Transverse colon (tissue), 4 donors: ENCODE results near the gene CFAP119. TPM values are rescaled to one million over a fixed set of nuclear protein-coding genes. Genes with fewer than 3 reads are reported as not detected.

Experiments used
- DNase-seq: peaks from one replicate; pipeline ENCODE4 v3.0.0-alpha.2; 2019
- H3K27ac ChIP-seq, 4 donors: fragments of 200-600 bp; sonication (generic); 2 replicates each; pipeline ENCODE4 v1.5.1; 2016 to 2018; ENCODE audit warnings: inconsistent platforms in 4 of 4
- H3K27me3 ChIP-seq: fragments of 200-600 bp; sonication (generic); 2 replicates; pipeline ENCODE4 v1.5.1; 2017; ENCODE audit warnings: inconsistent platforms
- H3K36me3 ChIP-seq, 4 donors: fragments of 200-600 bp; sonication (generic); 2 replicates each; pipeline ENCODE4 v1.5.1; 2017 to 2019; ENCODE audit warnings: inconsistent platforms in 4 of 4
- H3K4me1 ChIP-seq, 4 donors: fragments of 200-600 bp; sonication (generic); 2 replicates each; pipeline ENCODE4 v1.5.1; 2017 to 2020; ENCODE audit warnings: inconsistent platforms in 4 of 4
- H3K4me3 ChIP-seq, 4 donors: fragments of 200-600 bp; sonication (generic); 1 replicate in 1 of 4; 2 replicates in 3 of 4; pipeline versions ENCODE4 v1.5.1 to v1.6.1; 2017 to 2019; ENCODE audit warnings: inconsistent platforms in 4 of 4
- H3K9me3 ChIP-seq, 2 donors: fragments of 200-600 bp; sonication (generic); 2 replicates each; pipeline ENCODE4 v1.5.1; 2017 to 2019; ENCODE audit warnings: inconsistent platforms in 2 of 2
- EP300 ChIP-seq: sonication (generic); formaldehyde crosslinking; IDR thresholded peaks from one replicate; pipeline ENCODE4 v1.6.1; 2017; ENCODE audit warnings: antibody characterized with exemption, low read depth
- POLR2A ChIP-seq: fragments of 450-650 bp; IDR thresholded peaks from one replicate; pipeline ENCODE4 v1.6.1; 2016; ENCODE audit warnings: antibody characterized with exemption, mild to moderate bottlenecking, moderate library complexity
- POLR2AphosphoS5 ChIP-seq, 3 donors: sonication (generic); formaldehyde crosslinking; IDR thresholded peaks; one replicate each; pipeline ENCODE4 v1.6.1; 2016; ENCODE audit warnings: antibody characterized with exemption in 3 of 3
- WGBS, 2 donors: methylation state at CpG; one replicate each; pipeline ENCODE4 v1.1.5; 2018; ENCODE audit warnings: low coverage in 1 of 2; 5-methylcytosine and 5-hydroxymethylcytosine counted together
- in situ Hi-C, 4 donors: fragments of 200-750 bp; cut with MboI; loops; one replicate each; pipeline versions ENCODE4 v1.15.0 to v1.15.1; 2017; ENCODE audit warnings: low sequenced_read_pairs in 3 of 4, low pct_ligation_motif_present in 1 of 4, low pct_unique_long_range_greater_than_20kb in 1 of 4
- intact Hi-C: fragments of 100-400 bp; cut with DNase I; formaldehyde crosslinking; loops from one replicate; pipeline ENCODE4 v1.15.1; 2023; ENCODE audit warnings: low total_unique reads
- total RNA-seq, 4 donors: library from RNA; depleted of rRNA; stranded (reverse); fragments of >200 nt; gene quantifications; one replicate each; pipeline ENCODE4 v1.1.0, GENCODE V29; 2016
- TF ChIP-seq, protein P1 (sequence below), 5 experiments: fragments of 200-600 bp in 3 of 5; fragments of 450-650 bp in 2 of 5; sonication (generic) in 3 of 5; IDR thresholded peaks; 1 replicate in 2 of 5; 2 replicates in 3 of 5; pipeline ENCODE4 v1.5.1; 2016 to 2017; ENCODE audit warnings: antibody characterized with exemption in 5 of 5, inconsistent platforms in 3 of 5, mild to moderate bottlenecking in 2 of 5, moderate library complexity in 1 of 5

CFAP119 gene
- total RNA-seq, 4 donors from 2014 or later, result 3.3 to 15.5 (median 6.0) TPM

DNA sequence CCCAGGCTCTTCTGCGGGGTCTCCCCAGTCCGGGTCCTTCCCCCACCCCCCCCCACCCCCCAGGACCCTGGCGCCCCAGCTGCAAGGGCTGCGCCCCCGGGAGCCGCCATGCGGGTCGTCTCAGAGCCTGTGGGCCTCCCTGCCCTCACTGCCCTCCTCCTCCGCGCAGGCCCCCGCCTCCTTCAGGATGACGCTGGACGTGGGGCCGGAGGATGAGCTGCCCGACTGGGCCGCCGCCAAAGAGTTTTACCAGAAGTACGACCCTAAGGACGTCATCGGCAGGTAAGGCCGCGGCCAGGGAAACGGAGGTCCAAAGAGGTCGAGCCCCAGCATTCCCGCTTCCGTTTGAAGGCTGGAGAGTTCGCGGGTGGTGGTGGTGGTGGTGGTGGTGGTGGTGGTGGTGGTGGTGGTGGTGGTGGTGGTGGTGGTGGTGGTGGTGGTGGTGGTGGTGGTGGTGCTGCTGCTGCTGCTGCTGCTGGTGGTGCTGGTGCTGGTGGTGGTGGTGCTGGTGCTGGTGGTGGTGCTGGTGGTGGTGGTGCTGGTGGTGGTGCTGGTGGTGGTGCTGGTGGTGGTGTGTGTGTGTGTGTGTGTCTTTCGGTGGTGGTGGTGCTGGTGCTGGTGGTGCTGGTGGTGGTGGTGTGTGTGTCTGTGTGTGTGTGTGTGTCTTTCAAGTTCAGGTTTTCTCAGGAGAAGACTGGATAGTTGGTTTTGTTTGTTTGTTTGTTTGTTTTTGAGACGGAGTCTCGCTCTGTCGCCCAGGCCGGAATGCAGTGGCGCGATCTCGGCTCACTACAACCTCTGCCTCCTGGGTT lies 13.0 kb downstream of the CFAP119 start:
- no peak for TF ChIP-seq POLR2A
- TF ChIP-seq EP300, result no peak
- no peak for TF ChIP-seq POLR2AphosphoS5 (IDR thresholded peaks at IDR 0.05)
- TF ChIP-seq, protein P1, sequence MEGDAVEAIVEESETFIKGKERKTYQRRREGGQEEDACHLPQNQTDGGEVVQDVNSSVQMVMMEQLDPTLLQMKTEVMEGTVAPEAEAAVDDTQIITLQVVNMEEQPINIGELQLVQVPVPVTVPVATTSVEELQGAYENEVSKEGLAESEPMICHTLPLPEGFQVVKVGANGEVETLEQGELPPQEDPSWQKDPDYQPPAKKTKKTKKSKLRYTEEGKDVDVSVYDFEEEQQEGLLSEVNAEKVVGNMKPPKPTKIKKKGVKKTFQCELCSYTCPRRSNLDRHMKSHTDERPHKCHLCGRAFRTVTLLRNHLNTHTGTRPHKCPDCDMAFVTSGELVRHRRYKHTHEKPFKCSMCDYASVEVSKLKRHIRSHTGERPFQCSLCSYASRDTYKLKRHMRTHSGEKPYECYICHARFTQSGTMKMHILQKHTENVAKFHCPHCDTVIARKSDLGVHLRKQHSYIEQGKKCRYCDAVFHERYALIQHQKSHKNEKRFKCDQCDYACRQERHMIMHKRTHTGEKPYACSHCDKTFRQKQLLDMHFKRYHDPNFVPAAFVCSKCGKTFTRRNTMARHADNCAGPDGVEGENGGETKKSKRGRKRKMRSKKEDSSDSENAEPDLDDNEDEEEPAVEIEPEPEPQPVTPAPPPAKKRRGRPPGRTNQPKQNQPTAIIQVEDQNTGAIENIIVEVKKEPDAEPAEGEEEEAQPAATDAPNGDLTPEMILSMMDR (IDR thresholded peaks at IDR 0.05), result no peak
- H3K4me3 ChIP-seq, result peak overlapping the region; percentile 72 to 100 (median 96)
- H3K27ac ChIP-seq, result peak overlapping the region; percentile 85 to 95 (median 91)
- intact Hi-C loops, result no loop called here
- H3K27me3 ChIP-seq, result no peaks in the 10 kb centered on the region
- WGBS, 2 donors, result 37% methylated on average over 14 of the region's 36 CpGs; no CpG with 5 or more reads in 1 of the 2 donors
- peaks cover 0 to 43% (median 25%) of the 10 kb centered on the region in 4 donors for H3K4me1 ChIP-seq
- DNase-seq, result peak; percentile 58
- H3K36me3 ChIP-seq, result peaks cover 0 to 12% (median 5%) of the 10 kb centered on the region in 4 donors
- in situ Hi-C loops, result no loop called here
- no peaks in the 10 kb centered on the region for H3K9me3 ChIP-seq

DNA sequence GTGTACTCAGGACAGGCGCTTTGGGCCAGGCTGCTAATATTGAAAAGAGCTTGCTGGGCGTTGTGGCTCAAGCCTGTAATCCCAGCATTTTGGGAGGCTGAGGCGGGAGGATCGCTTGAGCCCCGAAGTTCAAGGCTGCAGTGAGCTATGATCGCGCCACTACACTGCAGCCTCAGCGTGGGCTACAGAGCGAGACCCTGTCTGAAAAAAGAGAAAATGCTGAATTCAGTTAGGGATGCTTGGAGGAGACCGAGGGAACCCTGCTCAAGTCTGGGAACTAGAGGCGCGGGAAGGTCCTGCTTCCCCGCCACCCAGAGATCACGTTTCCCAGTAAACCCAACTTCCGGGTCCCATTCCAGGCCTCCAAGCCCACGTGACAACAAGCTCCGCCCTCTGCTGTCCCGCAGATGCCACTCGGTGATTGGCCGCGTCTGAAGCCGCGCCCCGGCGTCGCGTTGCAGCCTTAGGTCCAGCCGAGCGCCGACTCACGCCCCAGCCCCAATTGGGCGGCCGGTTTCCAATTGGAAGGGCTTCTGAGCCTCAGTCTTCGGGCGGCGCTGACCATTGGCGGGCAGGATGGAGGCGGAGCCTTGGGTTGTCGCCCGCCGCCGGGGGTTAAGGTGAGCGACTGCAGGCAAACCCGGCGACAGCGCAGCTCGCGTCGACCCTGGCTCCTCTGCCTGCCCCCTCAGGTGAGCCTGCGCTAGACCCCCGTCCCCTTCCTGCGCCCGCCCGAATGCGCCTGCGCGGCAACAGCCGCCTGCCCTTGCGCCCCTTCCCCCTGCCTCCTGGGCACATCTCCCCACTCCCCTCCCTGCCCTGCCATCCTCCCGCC lies 13.8 kb downstream of the CFAP119 start, which contains the start of gene PHKG2:
TSS of gene PHKG2 (plus strand) at position 627 of the 835 bp plus-strand sequence. CDS start 396 bp downstream, outside the sequence.
- 5 to 7% methylated on average over 3 to 17 of the region's 60 CpGs for WGBS, 2 donors
- intact Hi-C loops, result no loop called here

DNA sequence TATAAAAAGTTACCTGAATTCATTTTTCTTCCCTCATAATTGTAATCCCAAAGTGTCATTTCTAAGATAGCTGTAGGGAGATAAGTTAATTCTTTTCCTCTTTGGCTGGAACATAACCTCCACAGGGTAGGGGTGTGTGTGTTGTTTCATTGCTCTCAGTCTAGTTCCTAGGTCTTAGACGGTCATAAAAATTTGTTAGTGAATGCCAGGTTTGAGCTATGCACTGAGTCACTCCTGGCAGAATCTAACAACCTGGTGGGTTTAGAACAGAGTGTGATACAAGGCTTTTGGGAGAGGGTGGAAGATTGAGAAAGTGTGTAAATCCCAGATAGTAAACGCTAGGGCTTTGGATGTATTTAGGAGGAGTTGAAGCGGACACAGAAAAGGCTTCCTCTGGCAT lies 14.5 kb downstream of the CFAP119 start:
- H3K4me1 ChIP-seq, result peaks cover 0 to 47% (median 29%) of the 10 kb centered on the region in 4 donors
- in situ Hi-C loops (no loop called here), intact Hi-C loops (no loop called here)
- peak overlapping the region; percentile 85 to 95 (median 91) for H3K27ac ChIP-seq
- no peak for DNase-seq
- WGBS, 2 donors, result 32% methylated on average over 3 of the region's 3 CpGs; no CpG with 5 or more reads in 1 of the 2 donors
- H3K9me3 ChIP-seq, result no peaks in the 10 kb centered on the region
- H3K4me3 ChIP-seq, result peak overlapping the region in 3 of 4 donors; percentile 42 to 100 (median 72)
- H3K27me3 ChIP-seq, result no peaks in the 10 kb centered on the region
- peaks cover 0 to 7% (median 2%) of the 10 kb centered on the region in 4 donors for H3K36me3 ChIP-seq
- TF ChIP-seq POLR2AphosphoS5 (IDR thresholded peaks at IDR 0.05), result peak in 2 of 3 donors; percentile 29 to 41
- no peak for TF ChIP-seq EP300
- TF ChIP-seq, protein P1 (IDR thresholded peaks at IDR 0.05), result no peak
- no peak for TF ChIP-seq POLR2A

More for the DNA sequence above, 13.8 kb downstream of the CFAP119 start, which contains the start of gene PHKG2:
- in situ Hi-C loops, result no loop called here
- Histone ChIP-seq H3K9me3 (no peaks in the 10 kb centered on the region), H3K4me3 (peak within 1 kb of the TSS; percentile 72 to 100 (median 96)), H3K4me1 (peaks cover 0 to 47% (median 27%) of the 10 kb centered on the region in 4 donors), H3K27me3 (no peaks in the 10 kb centered on the region), H3K36me3 (peaks cover 0 to 9% (median 2%) of the 10 kb centered on the region in 4 donors), H3K27ac (peak within 1 kb of the TSS; percentile 85 to 95 (median 91))
- peak; percentile 99 for DNase-seq
- TF ChIP-seq POLR2A (peak; percentile 87), POLR2AphosphoS5 (IDR thresholded peaks at IDR 0.05) (peak; percentile 81 to 89 (median 89)), EP300 (no peak)
- TF ChIP-seq, protein P1 (IDR thresholded peaks at IDR 0.05), result peak in 2 of 5 experiments; percentile 15 to 33
